ENCODE data around the gene SCARF2. TPM values are rescaled to one million over a fixed set of nuclear protein-coding genes. Genes with fewer than 3 reads are reported as not detected.
A peak's percentile ranks its signal among the peaks of the same experiment; 100 is the strongest.

Gene SCARF2
- total RNA-seq, 4 donors from 2014 or later = 2.8 to 11.3 (median 5.8) TPM

DNA sequence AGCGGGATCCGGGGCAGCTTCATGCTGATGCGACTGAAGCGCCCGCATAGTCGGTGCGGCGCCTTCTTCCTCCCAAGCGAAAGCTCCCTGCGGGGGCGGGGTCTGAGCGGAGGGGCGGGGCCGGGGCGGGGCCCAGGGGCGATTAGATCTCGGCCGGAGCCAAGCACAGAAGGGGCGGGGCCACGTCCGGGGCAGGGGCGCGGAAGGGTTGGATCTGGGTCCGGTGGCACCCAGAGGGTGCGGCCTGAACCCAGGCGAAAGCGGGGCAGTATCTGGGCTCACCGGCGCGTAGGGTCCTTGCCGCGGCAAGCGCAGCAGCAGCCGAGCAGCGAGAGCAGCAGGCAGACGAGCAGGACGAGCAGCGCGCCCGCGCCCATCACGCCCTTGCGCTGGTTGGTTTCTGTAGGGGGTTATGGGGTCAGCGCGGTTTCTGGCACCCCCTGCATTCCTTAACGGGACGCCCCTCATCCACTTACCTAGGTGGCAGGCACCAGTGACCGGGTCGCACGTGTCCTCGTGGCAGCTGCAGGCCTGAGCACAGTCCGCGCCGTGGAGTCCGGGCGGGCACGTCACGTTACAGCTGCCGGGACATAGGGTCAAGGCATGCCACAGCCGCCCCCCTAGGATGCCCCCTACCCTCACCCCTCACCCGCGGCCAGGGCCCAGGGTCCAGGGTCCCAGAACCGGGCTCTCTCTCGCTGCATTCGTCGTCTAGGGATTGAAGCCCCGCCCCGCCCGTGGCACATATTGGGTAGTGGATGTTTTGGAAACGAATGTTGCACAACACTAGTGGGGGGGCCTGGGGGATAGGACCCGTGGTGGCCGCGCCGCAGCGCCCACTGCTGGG lies 8.1 kb downstream of the SCARF2 start:
- peak; percentile 75 to 80 for DNase-seq (ENCODE audit: low spot score in 2 of 2)
- Histone ChIP-seq H3K27ac (no peak overlapping the region), H3K4me1 (peaks cover 50% of the 10 kb centered on the region), H3K9me3 (no peaks in the 10 kb centered on the region), H3K4me3 (peak overlapping the region; percentile 43), H3K36me3 (peaks cover 8% of the 10 kb centered on the region), H3K27me3 (peaks cover 50% of the 10 kb centered on the region)
- no peak for TF ChIP-seq POLR2AphosphoS5 (IDR thresholded peaks at IDR 0.05)
- TF ChIP-seq EP300 (IDR thresholded peaks at IDR 0.05) = no peak
- no peak for TF ChIP-seq POLR2A (IDR thresholded peaks at IDR 0.05)
- TF ChIP-seq, protein P1, sequence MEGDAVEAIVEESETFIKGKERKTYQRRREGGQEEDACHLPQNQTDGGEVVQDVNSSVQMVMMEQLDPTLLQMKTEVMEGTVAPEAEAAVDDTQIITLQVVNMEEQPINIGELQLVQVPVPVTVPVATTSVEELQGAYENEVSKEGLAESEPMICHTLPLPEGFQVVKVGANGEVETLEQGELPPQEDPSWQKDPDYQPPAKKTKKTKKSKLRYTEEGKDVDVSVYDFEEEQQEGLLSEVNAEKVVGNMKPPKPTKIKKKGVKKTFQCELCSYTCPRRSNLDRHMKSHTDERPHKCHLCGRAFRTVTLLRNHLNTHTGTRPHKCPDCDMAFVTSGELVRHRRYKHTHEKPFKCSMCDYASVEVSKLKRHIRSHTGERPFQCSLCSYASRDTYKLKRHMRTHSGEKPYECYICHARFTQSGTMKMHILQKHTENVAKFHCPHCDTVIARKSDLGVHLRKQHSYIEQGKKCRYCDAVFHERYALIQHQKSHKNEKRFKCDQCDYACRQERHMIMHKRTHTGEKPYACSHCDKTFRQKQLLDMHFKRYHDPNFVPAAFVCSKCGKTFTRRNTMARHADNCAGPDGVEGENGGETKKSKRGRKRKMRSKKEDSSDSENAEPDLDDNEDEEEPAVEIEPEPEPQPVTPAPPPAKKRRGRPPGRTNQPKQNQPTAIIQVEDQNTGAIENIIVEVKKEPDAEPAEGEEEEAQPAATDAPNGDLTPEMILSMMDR (IDR thresholded peaks at IDR 0.05) = no peak
- 54% methylated on average over 47 of the region's 75 CpGs for WGBS

DNA sequence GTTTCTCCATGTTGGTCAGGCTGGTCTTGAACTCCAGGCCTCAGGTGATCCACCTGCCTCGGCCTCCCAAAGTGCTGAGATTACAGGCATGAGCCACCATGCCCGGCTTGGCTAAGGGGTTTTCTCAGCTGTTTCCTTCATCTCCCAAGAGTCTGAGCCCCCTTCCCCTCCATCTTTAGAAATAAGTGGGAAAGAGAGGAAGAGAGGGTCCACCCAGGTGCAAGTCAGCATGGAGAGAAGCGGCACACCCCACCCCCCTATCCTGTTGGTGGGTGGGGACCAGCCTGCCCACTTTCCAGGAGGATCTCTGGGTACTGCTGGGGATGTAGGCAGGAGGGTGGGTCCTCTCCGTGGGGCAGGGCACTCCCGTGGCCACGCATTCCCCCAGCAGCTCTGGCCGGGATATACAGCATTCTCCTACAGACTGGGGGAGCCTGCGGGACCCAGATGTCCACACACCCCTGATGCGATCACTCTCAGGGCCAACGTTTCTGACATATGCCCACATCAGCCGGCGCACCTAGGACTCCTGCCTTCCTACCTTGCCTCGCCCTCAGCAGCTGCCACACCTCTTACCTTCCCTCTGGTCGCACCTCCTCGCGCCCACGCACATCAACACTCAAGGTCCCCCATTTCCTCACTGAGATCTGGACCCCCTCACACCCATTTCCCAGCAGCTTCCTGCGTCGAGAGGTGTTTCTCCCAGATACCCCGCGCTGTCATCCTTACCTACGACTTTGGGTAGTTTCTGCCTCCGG lies 8.9 kb downstream of the SCARF2 start:
- H3K27me3 ChIP-seq = peaks cover 47% of the 10 kb centered on the region

GRCh38 chr22:20427945-20428417 lies 9.6 kb downstream of the SCARF2 start:
- H3K9me3 ChIP-seq = no peaks in the 10 kb centered on the region
- no peak overlapping the region for H3K27ac ChIP-seq
- H3K27me3 ChIP-seq = peaks cover 47% of the 10 kb centered on the region
- DNase-seq (ENCODE audit: low spot score in 2 of 2) = peak in 1 of 2 donors; percentile 38
- H3K36me3 ChIP-seq = peaks cover 8% of the 10 kb centered on the region
- TF ChIP-seq POLR2A (IDR thresholded peaks at IDR 0.05) = no peak
- no peak for TF ChIP-seq EP300 (IDR thresholded peaks at IDR 0.05)
- peaks cover 65% of the 10 kb centered on the region for H3K4me1 ChIP-seq
- WGBS = 100% methylated on average over 4 of the region's 4 CpGs
- no peak overlapping the region for H3K4me3 ChIP-seq

More for the DNA sequence above, 8.9 kb downstream of the SCARF2 start:
- Histone ChIP-seq H3K36me3 (peaks cover 8% of the 10 kb centered on the region), H3K9me3 (no peaks in the 10 kb centered on the region), H3K4me1 (peaks cover 58% of the 10 kb centered on the region), H3K4me3 (peak overlapping the region; percentile 43), H3K27ac (no peak overlapping the region)
- 71% methylated on average over 19 of the region's 23 CpGs for WGBS
- TF ChIP-seq POLR2A (IDR thresholded peaks at IDR 0.05) = no peak
- TF ChIP-seq, protein P1 (IDR thresholded peaks at IDR 0.05) = no peak
- peak; percentile 56 to 69 for DNase-seq (ENCODE audit: low spot score in 2 of 2)

- WGBS = 95% methylated on average over 8 of the region's 8 CpGs
- DNase-seq (ENCODE audit: low spot score in 2 of 2) = no peak
- Histone ChIP-seq H3K4me1 (peaks cover 70% of the 10 kb centered on the region), H3K36me3 (peaks cover 8% of the 10 kb centered on the region), H3K9me3 (no peaks in the 10 kb centered on the region), H3K27me3 (peaks cover 43% of the 10 kb centered on the region), H3K4me3 (no peak overlapping the region), H3K27ac (no peak overlapping the region)
- TF ChIP-seq POLR2A (IDR thresholded peaks at IDR 0.05) (no peak), EP300 (IDR thresholded peaks at IDR 0.05) (no peak), POLR2AphosphoS5 (IDR thresholded peaks at IDR 0.05) (no peak)
- TF ChIP-seq, protein P1 (IDR thresholded peaks at IDR 0.05) = no peak
These were observed 10.3 kb downstream of the SCARF2 start for GRCh38 chr22:20427104-20427944.

DNA sequence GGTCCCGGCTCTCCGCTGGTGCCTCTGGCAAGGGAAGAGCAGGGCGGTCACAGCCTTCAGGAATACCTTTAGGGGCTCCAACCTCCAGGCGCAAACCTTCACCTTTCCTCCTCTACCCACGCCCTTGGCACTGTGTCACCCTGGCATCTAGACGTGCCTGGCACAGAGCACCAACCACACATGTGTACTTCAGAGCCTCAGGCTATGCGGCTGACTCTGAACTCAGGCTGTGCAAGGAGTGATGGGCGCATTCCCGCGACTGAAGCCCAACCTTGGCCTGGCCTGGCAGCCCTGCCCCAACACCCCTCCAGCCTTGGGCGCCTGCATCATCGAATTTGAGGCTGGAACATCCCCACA lies 11.4 kb downstream of the SCARF2 start:
- Histone ChIP-seq H3K9me3 (no peaks in the 10 kb centered on the region), H3K27me3 (peaks cover 32% of the 10 kb centered on the region), H3K4me1 (peaks cover 66% of the 10 kb centered on the region), H3K36me3 (peaks cover 8% of the 10 kb centered on the region), H3K4me3 (peak overlapping the region; percentile 45), H3K27ac (no peak overlapping the region)
- TF ChIP-seq, protein P1 (IDR thresholded peaks at IDR 0.05) = no peak
- TF ChIP-seq POLR2AphosphoS5 (IDR thresholded peaks at IDR 0.05) (no peak), POLR2A (IDR thresholded peaks at IDR 0.05) (no peak), EP300 (IDR thresholded peaks at IDR 0.05) (no peak)
- DNase-seq (ENCODE audit: low spot score in 2 of 2) = no peak
- WGBS = 39% methylated on average over 9 of the region's 12 CpGs

Measured in suprapubic skin (tissue), 4 donors.